ENCODE measurements around the gene KIF26A. TPM values are rescaled to one million over a fixed set of nuclear protein-coding genes. Genes with fewer than 3 reads are reported as not detected.

KIF26A gene
- total RNA-seq, 1 donor from 2014 or later, result 7.0 TPM

DNA sequence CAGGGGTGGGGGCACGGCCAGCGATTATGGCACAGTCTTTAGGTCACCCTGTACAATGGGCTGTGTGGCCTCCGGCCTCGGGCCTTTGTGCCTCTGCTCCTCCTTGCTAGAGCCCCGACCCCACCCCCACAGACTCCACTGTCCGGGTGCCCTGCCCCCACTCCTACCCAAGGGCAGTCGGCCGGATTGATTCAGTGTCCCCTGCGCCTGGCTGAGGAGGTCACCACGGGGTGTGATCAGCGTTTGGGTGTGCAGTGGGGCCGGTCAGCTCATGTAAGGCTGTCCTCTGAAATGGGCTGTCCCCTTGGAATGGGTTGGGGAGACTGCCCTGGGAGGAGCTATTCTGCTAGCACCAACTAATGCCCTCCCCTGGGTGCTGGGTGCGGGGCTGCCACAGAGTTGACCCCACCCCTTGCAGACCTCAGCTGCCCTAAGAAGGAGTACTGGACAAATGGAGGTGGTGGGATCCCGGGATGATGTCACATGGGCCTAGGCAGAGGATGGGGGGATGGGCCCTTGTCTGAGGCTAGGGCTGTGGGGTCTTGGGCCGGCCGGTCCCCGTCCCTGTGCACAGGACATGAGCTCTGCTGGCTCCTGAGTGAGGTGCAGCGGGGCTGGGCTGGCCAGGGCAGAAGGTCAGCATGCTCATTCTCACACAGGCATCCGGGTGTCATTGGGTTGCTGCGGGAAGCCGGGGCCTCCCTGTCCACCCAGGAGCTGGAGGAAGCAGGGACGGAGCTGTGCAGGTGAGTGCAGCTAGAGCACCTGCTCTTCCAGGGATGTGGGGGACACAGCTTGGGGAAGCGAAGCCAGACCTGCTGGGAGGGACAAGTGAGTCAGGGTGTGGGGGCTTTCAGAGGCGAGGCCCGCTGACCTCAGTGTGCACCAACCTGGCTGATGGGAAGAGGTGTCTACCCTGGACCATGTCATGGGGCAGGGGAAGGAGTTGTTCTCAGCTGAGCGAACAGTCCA is 29.5 kb upstream of the KIF26A start:
- no peak for DNase-seq (ENCODE audit: low spot score, unreplicated experiment)
- no peaks in the 10 kb centered on the region for H3K27me3 Mint-ChIP-seq
- no peak overlapping the region for H3K4me3 Mint-ChIP-seq (ENCODE audit: low read depth)
- TF ChIP-seq, protein P1, sequence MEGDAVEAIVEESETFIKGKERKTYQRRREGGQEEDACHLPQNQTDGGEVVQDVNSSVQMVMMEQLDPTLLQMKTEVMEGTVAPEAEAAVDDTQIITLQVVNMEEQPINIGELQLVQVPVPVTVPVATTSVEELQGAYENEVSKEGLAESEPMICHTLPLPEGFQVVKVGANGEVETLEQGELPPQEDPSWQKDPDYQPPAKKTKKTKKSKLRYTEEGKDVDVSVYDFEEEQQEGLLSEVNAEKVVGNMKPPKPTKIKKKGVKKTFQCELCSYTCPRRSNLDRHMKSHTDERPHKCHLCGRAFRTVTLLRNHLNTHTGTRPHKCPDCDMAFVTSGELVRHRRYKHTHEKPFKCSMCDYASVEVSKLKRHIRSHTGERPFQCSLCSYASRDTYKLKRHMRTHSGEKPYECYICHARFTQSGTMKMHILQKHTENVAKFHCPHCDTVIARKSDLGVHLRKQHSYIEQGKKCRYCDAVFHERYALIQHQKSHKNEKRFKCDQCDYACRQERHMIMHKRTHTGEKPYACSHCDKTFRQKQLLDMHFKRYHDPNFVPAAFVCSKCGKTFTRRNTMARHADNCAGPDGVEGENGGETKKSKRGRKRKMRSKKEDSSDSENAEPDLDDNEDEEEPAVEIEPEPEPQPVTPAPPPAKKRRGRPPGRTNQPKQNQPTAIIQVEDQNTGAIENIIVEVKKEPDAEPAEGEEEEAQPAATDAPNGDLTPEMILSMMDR (IDR thresholded peaks at IDR 0.05; ENCODE audit: unreplicated experiment), result no peak
- no peaks in the 10 kb centered on the region for H3K9me3 Mint-ChIP-seq (ENCODE audit: low read depth)
- no peaks in the 10 kb centered on the region for H3K36me3 Mint-ChIP-seq (ENCODE audit: insufficient read depth)
- H3K4me1 Mint-ChIP-seq (ENCODE audit: low read depth), result no peaks in the 10 kb centered on the region
- no peak overlapping the region for H3K27ac Mint-ChIP-seq

DNA sequence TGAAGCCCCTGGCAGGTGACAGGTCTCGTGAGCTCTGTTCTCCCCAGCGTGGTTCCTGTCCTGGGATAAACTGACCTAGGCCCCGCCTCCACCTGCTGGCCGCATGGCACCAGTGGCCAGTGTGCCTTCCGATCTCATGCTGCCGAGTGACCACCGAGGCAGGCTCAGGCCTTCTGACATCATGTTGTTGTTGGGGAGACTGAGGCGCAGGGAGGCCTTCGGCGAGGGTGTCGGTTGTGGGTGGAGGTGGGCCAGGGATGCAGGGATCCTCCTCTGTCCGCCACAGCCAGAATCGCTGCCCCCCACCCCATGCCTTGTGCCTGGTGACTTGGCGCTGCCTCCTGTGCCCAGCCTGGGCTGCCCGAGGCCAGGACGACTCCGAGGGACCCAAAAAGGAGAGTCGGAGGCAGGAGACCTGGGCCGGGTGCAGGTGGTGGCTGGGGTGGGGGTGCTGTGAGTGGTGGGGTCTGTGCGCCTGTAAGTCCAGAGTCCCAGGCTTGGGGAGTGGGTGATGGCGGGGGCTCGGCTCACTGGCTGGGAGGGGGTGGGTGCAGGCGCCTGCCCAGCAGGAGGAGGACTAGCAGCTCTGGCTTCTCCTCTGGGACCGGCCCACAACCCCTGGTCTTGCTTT is 28.5 kb upstream of the KIF26A start:
- Mint-ChIP-seq H3K9me3 (ENCODE audit: low read depth) (no peaks in the 10 kb centered on the region), H3K36me3 (ENCODE audit: insufficient read depth) (no peaks in the 10 kb centered on the region), H3K4me3 (ENCODE audit: low read depth) (no peak overlapping the region), H3K4me1 (ENCODE audit: low read depth) (no peaks in the 10 kb centered on the region), H3K27me3 (peaks cover 7% of the 10 kb centered on the region), H3K27ac (no peak overlapping the region)
- DNase-seq (ENCODE audit: low spot score, unreplicated experiment), result no peak
- TF ChIP-seq, protein P1 (IDR thresholded peaks at IDR 0.05; ENCODE audit: unreplicated experiment), result no peak

DNA sequence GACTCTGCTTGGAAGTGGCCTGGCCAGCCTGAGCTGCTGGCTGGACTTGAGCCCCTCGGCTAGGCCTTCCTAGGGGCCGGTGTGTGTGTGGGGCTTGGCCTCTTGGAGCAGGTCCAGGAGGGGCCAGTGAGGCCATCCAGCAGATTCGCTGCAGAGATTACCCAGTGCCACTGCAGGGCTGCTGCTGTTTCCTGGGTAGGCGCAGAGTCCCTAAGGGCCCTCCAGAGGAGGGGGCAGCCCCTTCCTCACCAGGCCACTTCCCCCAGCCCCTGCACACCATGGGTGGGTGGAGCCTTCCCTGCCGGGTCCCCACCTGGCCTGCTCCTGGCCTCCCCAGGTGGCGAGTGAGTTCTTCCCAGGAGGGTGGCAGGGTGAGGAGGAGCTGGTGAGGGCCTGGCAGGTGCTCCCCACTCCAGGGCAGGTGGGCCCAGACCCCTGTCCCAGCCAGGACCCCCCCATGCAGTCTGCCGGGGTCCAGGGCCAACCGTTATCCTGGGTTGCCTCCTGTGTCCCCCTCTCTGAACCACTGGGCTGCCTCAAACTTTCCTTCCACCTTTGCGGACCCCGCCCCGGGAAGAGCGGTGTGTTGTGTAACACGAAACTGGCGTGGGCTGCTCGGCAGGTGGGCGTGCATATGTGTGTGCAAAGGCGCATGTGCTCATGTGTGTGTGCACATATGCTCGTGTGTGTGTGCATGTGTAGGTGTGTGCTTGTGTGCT is 27.7 kb upstream of the KIF26A start:
- H3K4me1 Mint-ChIP-seq (ENCODE audit: low read depth), result no peaks in the 10 kb centered on the region
- no peak overlapping the region for H3K4me3 Mint-ChIP-seq (ENCODE audit: low read depth)
- TF ChIP-seq, protein P1 (IDR thresholded peaks at IDR 0.05; ENCODE audit: unreplicated experiment), result no peak
- H3K27me3 Mint-ChIP-seq, result peaks cover 15% of the 10 kb centered on the region
- H3K9me3 Mint-ChIP-seq (ENCODE audit: low read depth), result no peaks in the 10 kb centered on the region
- DNase-seq (ENCODE audit: low spot score, unreplicated experiment), result no peak
- H3K27ac Mint-ChIP-seq, result no peak overlapping the region
- H3K36me3 Mint-ChIP-seq (ENCODE audit: insufficient read depth), result no peaks in the 10 kb centered on the region

DNA sequence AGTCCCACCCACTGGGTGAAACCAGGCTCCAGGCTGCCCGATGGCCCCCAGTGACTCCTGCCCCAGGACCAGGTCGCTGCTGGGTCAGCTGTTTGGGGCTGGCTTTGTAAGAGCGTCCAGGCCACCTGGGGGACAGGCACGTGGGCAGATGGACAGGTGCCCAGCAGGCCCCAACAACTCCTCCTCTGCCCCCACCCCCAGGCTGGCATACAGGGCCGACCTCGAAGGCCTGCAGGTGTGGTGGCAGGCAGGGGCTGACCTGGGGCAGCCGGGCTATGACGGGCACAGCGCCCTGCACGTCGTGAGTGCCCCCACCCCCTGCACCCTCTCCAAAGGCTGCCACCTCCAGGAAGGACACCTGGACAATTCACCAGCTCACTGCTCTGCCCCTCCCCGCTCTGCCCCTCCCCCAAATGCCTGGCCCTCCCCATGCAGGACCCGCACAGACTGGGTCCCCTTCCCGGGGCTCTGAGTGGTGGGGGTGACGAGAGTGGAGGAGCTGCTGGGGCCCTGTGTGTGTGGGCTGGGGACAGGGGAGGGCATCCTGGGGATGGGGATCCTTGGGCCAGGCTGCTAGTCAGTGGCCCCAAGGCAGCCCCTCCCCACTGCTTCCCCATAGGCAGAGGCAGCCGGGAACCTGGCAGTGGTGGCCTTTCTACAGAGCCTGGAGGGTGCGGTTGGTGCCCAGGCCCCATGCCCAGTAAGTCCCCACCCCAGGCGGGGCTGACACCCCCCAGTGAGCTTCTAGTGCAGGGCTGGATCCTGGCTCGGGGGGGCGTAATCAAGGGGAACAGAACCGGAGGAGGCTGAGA is 26.9 kb upstream of the KIF26A start:
- Mint-ChIP-seq H3K36me3 (ENCODE audit: insufficient read depth) (no peaks in the 10 kb centered on the region), H3K27me3 (peaks cover 21% of the 10 kb centered on the region), H3K4me1 (ENCODE audit: low read depth) (no peaks in the 10 kb centered on the region), H3K4me3 (ENCODE audit: low read depth) (no peak overlapping the region), H3K27ac (no peak overlapping the region), H3K9me3 (ENCODE audit: low read depth) (no peaks in the 10 kb centered on the region)
- no peak for DNase-seq (ENCODE audit: low spot score, unreplicated experiment)
- TF ChIP-seq, protein P1 (IDR thresholded peaks at IDR 0.05; ENCODE audit: unreplicated experiment), result no peak

Data from progenitor cell of endocrine pancreas (in vitro differentiated cells).